GM18511 (cell line): ENCODE measurements around the gene SSRP1.

ENCODE experiments used
- ATAC-seq: cut with Tn5 transposase; IDR thresholded peaks from one replicate; pipeline ENCODE4 v1.9.1; 2021; ENCODE audit warnings: mild to moderate bottlenecking, moderate library complexity; ENCODE audit not compliant: unreplicated experiment

Gene SSRP1

GRCh38 chr11:57359896-57360690 lies 24.4 kb upstream of the SSRP1 start:
- ATAC-seq = no peak

- no peak for ATAC-seq
These were observed 23.7 kb upstream of the SSRP1 start for GRCh38 chr11:57359396-57359795.

GRCh38 chr11:57358991-57359390 lies 23.3 kb upstream of the SSRP1 start:
- ATAC-seq = no peak

- no peak for ATAC-seq
These were observed 22.9 kb upstream of the SSRP1 start for GRCh38 chr11:57358543-57358961.

- no peak for ATAC-seq
These were observed 22.2 kb upstream of the SSRP1 start for GRCh38 chr11:57357856-57358255.

GRCh38 chr11:57357310-57357709 lies 21.6 kb upstream of the SSRP1 start:
- no peak for ATAC-seq

- ATAC-seq = no peak
These were observed 20.6 kb upstream of the SSRP1 start for GRCh38 chr11:57356268-57356667.

GRCh38 chr11:57354699-57355098 lies 19.0 kb upstream of the SSRP1 start:
- no peak for ATAC-seq

GRCh38 chr11:57353852-57354251 lies 18.2 kb upstream of the SSRP1 start:
- no peak for ATAC-seq

- no peak for ATAC-seq
These were observed 17.8 kb upstream of the SSRP1 start for GRCh38 chr11:57353446-57353845.

GRCh38 chr11:57353036-57353435 lies 17.3 kb upstream of the SSRP1 start:
- ATAC-seq = no peak

GRCh38 chr11:57349491-57350274 lies 14.0 kb upstream of the SSRP1 start:
- no peak for ATAC-seq

- no peak for ATAC-seq
These were observed 13.1 kb upstream of the SSRP1 start for GRCh38 chr11:57348636-57349313.

- no peak for ATAC-seq
These were observed 12.4 kb upstream of the SSRP1 start for GRCh38 chr11:57348052-57348451.

- ATAC-seq = no peak
These were observed 11.6 kb upstream of the SSRP1 start for GRCh38 chr11:57347336-57347735.

- ATAC-seq = peak; percentile 75
These were observed 10.0 kb upstream of the SSRP1 start for GRCh38 chr11:57345555-57346211.

- no peak for ATAC-seq
These were observed 9.1 kb upstream of the SSRP1 start for GRCh38 chr11:57344826-57345225.

- ATAC-seq = no peak
These were observed 8.1 kb upstream of the SSRP1 start for GRCh38 chr11:57343825-57344224.

GRCh38 chr11:57342702-57343101 lies 7.0 kb upstream of the SSRP1 start:
- ATAC-seq = no peak

GRCh38 chr11:57341250-57341808 lies 5.6 kb upstream of the SSRP1 start:
- ATAC-seq = peak; percentile 33
